WTC11 (cell line): ENCODE results near the gene MED26.

Experiments
- MYBL2 ChIP-seq: sonication (generic); formaldehyde crosslinking; IDR thresholded peaks from 2 replicates; pipeline ENCODE4 v1.8.1; 2023; ENCODE audit warnings: mild to moderate bottlenecking, moderate library complexity, missing genetic modification reagents
- TCF7 ChIP-seq: sonication (generic); formaldehyde crosslinking; IDR thresholded peaks from 2 replicates; pipeline ENCODE4 v1.8.0; 2022; ENCODE audit warnings: mild to moderate bottlenecking, low read depth, missing genetic modification reagents, moderate library complexity
- TF ChIP-seq, protein P1 (sequence below): fragments of 200-600 bp; IDR thresholded peaks from 2 replicates; pipeline ENCODE4 v1.8.0; 2022; ENCODE audit warnings: antibody characterized with exemption

DNA sequence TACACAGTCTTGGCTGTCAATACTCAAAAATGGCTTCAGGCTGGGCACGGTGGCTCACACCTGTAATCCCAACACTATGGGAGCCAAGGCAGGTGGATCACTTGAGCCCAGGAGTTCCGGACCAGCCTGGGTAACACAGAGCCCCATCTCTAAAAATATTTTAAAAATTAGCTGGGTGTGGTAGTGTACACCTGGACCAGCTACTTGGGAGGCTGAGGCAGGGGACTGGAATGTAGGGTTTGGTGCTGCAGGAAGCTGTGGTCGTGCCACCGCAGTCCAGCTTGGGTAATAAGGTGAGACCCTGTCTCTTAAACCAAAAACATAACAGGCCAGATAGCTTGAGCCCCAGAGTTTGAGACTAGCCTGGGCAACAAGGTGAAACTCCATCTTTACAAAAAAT is 79.0 kb downstream of the MED26 start:
- TF ChIP-seq MYBL2 (no peak), TCF7 (CRISPR knock-in tag) (no peak)
- TF ChIP-seq, protein P1, sequence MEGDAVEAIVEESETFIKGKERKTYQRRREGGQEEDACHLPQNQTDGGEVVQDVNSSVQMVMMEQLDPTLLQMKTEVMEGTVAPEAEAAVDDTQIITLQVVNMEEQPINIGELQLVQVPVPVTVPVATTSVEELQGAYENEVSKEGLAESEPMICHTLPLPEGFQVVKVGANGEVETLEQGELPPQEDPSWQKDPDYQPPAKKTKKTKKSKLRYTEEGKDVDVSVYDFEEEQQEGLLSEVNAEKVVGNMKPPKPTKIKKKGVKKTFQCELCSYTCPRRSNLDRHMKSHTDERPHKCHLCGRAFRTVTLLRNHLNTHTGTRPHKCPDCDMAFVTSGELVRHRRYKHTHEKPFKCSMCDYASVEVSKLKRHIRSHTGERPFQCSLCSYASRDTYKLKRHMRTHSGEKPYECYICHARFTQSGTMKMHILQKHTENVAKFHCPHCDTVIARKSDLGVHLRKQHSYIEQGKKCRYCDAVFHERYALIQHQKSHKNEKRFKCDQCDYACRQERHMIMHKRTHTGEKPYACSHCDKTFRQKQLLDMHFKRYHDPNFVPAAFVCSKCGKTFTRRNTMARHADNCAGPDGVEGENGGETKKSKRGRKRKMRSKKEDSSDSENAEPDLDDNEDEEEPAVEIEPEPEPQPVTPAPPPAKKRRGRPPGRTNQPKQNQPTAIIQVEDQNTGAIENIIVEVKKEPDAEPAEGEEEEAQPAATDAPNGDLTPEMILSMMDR, result no peak
